MM.1S (cell line): ENCODE results near the gene HOXA2.

Source experiments
- DNase-seq: peaks from one replicate; pipeline ENCODE4 v3.0.0-alpha.2; 2015
- H2AFZ ChIP-seq: fragments of 300-600 bp; sonication (generic); 2 replicates; pipeline ENCODE4 v1.6.0; 2016; ENCODE audit warnings: antibody characterized with exemption, low read length
- H3F3A ChIP-seq: fragments of 300-600 bp; sonication (generic); 2 replicates; pipeline ENCODE4 v1.6.1; 2016; ENCODE audit warnings: mild to moderate bottlenecking, antibody characterized with exemption, low read length, moderate library complexity, mixed read lengths; ENCODE audit not compliant: insufficient read depth
- H3K27ac ChIP-seq: fragments of 300-600 bp; sonication (generic); 2 replicates; pipeline ENCODE4 v1.5.1; 2016; ENCODE audit warnings: mild to moderate bottlenecking, low read length
- H3K27me3 ChIP-seq: fragments of 300-600 bp; sonication (generic); replicated peaks from 2 replicates; pipeline ENCODE4 v1.6.0; 2016; ENCODE audit warnings: low read length; ENCODE audit not compliant: insufficient read depth
- H3K36me3 ChIP-seq: fragments of 300-600 bp; sonication (generic); replicated peaks from 2 replicates; pipeline ENCODE4 v1.6.1; 2016; ENCODE audit warnings: mild to moderate bottlenecking, low read length, mixed read lengths; ENCODE audit not compliant: insufficient read depth
- H3K4me1 ChIP-seq: fragments of 300-600 bp; sonication (generic); 2 replicates; pipeline ENCODE4 v1.6.1; 2016; ENCODE audit warnings: low read length, mixed read lengths
- H3K4me2 ChIP-seq: fragments of 300-600 bp; sonication (generic); 2 replicates; pipeline ENCODE4 v1.6.0; 2016; ENCODE audit warnings: low read depth, low read length
- H3K4me3 ChIP-seq: fragments of 300-600 bp; sonication (generic); 2 replicates; pipeline ENCODE4 v1.5.1; 2016; ENCODE audit warnings: low read length, mixed read lengths
- H3K79me2 ChIP-seq: fragments of 300-600 bp; sonication (generic); 2 replicates; pipeline ENCODE4 v1.6.1; 2016; ENCODE audit warnings: mixed run types, low read length, mixed read lengths
- H3K9ac ChIP-seq: fragments of 300-600 bp; sonication (generic); 2 replicates; pipeline ENCODE4 v1.6.1; 2016; ENCODE audit warnings: low read length, mixed read lengths
- H3K9me2 ChIP-seq: fragments of 300-600 bp; sonication (generic); replicated peaks from 2 replicates; pipeline ENCODE4 v1.6.1; 2016; ENCODE audit warnings: mild to moderate bottlenecking, low read length, mixed read lengths; ENCODE audit not compliant: insufficient read depth
- H3K9me3 ChIP-seq: fragments of 300-600 bp; sonication (generic); replicated peaks from 2 replicates; pipeline ENCODE4 v1.6.1; 2016; ENCODE audit warnings: mild to moderate bottlenecking, low read length, mixed read lengths; ENCODE audit not compliant: insufficient read depth
- H4K20me1 ChIP-seq: fragments of 300-600 bp; sonication (generic); 2 replicates; pipeline ENCODE4 v1.6.1; 2016; ENCODE audit warnings: mild to moderate bottlenecking, low read length, moderate library complexity, mixed read lengths; ENCODE audit not compliant: insufficient read depth
- CTCF ChIP-seq: fragments of 300-600 bp; sonication (generic); IDR thresholded peaks from 2 replicates; pipeline ENCODE4 v1.5.1; 2016; ENCODE audit warnings: antibody characterized with exemption, low read length, mixed read lengths
- EZH2 ChIP-seq: fragments of 300-600 bp; sonication (generic); optimal IDR thresholded peaks from 2 replicates; pipeline ENCODE3; 2017; ENCODE audit warnings: low read depth, mild to moderate bottlenecking, antibody characterized with exemption, low read length, mixed read lengths
- EZH2phosphoT487 ChIP-seq: fragments of 300-600 bp; sonication (generic); IDR thresholded peaks from 2 replicates; pipeline ENCODE4 v1.6.1; 2018; ENCODE audit warnings: antibody characterized with exemption, low read length

The HOXA2 gene

GRCh38 chr7:27124902-27125689 lies 22.6 kb upstream of the HOXA2 start:
- Histone ChIP-seq H3K36me3 (no peaks in the 10 kb centered on the region), H3K9me3 (no peaks in the 10 kb centered on the region), H3K4me1 (no peaks in the 10 kb centered on the region), H3F3A (no peaks in the 10 kb centered on the region), H3K9me2 (no peaks in the 10 kb centered on the region), H3K27ac (no peak overlapping the region), H3K27me3 (0 out of 2 replicates have a peak, but pooled peaks cover 6% of the 10 kb centered on the region), H3K79me2 (no peaks in the 10 kb centered on the region), H4K20me1 (no peaks in the 10 kb centered on the region), H3K4me3 (no peak overlapping the region), H3K4me2 (no peak overlapping the region), H3K9ac (no peak overlapping the region), H2AFZ (no peak overlapping the region)
- no peak for DNase-seq
- no peak for TF ChIP-seq CTCF
- TF ChIP-seq EZH2: no peak
- no peak for TF ChIP-seq EZH2phosphoT487

DNA sequence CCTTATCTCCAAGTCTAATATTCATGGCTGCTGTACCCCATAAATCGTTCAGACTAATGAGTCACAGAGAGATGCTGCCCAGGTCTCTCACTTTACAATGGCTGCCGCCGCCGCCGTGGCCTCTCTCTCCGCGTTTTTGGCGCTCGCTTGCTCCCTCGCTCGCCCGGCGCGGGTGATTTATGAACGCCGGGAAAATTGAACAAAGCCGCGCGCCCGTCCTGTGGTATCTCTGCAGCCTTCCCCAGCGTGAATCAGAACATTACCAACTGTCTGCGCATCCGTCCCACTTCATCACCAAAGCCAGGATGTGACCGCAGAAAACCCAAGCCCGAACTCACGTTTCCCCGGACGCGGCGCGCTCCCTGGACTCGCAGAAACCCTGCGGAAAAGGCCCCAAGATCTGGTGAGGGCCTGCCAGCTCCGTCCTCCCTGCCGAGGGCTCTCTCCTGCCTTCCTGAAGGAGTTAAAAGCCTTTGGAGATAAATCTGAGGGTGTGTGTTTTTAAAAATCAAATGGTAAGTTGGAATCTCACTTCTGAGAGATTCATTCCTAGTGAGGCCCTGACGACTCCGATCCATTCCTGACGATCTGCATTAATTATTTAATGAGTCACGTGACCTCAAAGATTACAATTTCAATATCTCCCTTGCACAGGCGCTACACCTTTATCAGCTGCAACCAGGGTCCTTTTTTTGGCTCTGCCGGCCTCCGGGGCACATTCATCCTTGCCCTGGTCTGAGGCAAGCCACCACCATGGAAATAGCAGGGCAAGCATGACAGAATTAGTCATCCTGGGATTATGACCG lies 21.8 kb upstream of the HOXA2 start:
- no peaks in the 10 kb centered on the region for H3F3A ChIP-seq

GRCh38 chr7:27123477-27124053 lies 21.1 kb upstream of the HOXA2 start:
- H3K79me2 ChIP-seq: no peaks in the 10 kb centered on the region
- no peaks in the 10 kb centered on the region for H3F3A ChIP-seq
- H3K4me1 ChIP-seq: no peaks in the 10 kb centered on the region
- no peaks in the 10 kb centered on the region for H3K9me2 ChIP-seq
- no peak overlapping the region for H3K27ac ChIP-seq
- no peak for DNase-seq
- no peak overlapping the region for H3K4me2 ChIP-seq
- TF ChIP-seq EZH2 (no peak), EZH2phosphoT487 (no peak), CTCF (no peak)
- H2AFZ ChIP-seq: no peak overlapping the region
- H3K27me3 ChIP-seq: peaks cover 6% of the 10 kb centered on the region; the same call in 1 of the 2 replicates
- no peaks in the 10 kb centered on the region for H3K9me3 ChIP-seq
- no peaks in the 10 kb centered on the region for H4K20me1 ChIP-seq
- H3K36me3 ChIP-seq: no peaks in the 10 kb centered on the region
- no peak overlapping the region for H3K9ac ChIP-seq
- H3K4me3 ChIP-seq: no peak overlapping the region

More for the DNA sequence above, 21.8 kb upstream of the HOXA2 start:
- Histone ChIP-seq H3K9ac (no peak overlapping the region), H3K36me3 (no peaks in the 10 kb centered on the region), H3K4me2 (no peak overlapping the region), H3K79me2 (no peaks in the 10 kb centered on the region), H3K4me1 (no peaks in the 10 kb centered on the region), H3K27ac (no peak overlapping the region), H3K9me2 (no peaks in the 10 kb centered on the region), H2AFZ (no peak overlapping the region), H3K4me3 (no peak overlapping the region), H4K20me1 (no peaks in the 10 kb centered on the region), H3K9me3 (no peaks in the 10 kb centered on the region), H3K27me3 (peaks cover 6% of the 10 kb centered on the region; the same call in 1 of the 2 replicates)
- no peak for DNase-seq
- no peak for TF ChIP-seq EZH2phosphoT487
- TF ChIP-seq CTCF: no peak
- TF ChIP-seq EZH2: no peak
